HAP-1 (cell line): Measurements from ENCODE around the gene HMG20B.
"Not testable (repeated sequence)": the region's sequence is repeated elsewhere in the genome, so short reads cannot be mapped to it uniquely, and the experiment has no call there.

ENCODE experiments used
- DNase-seq, 2 experiments: peaks; one replicate each; pipeline ENCODE4 v3.0.0-alpha.2; 2016 to 2020; ENCODE audit warnings: low spot score in 2 of 2
- H3K27me3 ChIP-seq: fragments of 250-450 bp; sonication (Bioruptor Pico); 2 replicates; pipeline ENCODE4 v1.5.1; 2020; ENCODE audit warnings: low read depth, mild to moderate bottlenecking, moderate library complexity
- H3K36me3 ChIP-seq: fragments of 250-450 bp; sonication (Bioruptor Pico); replicated peaks from 2 replicates; pipeline ENCODE4 v1.5.1; 2020; ENCODE audit warnings: mild to moderate bottlenecking
- H3K4me1 ChIP-seq: fragments of 250-450 bp; sonication (Bioruptor Pico); 2 replicates; pipeline ENCODE4 v1.5.1; 2020; ENCODE audit warnings: mild to moderate bottlenecking
- H3K4me3 ChIP-seq: fragments of 250-450 bp; sonication (Bioruptor Pico); 2 replicates; pipeline ENCODE4 v1.5.1; 2020; ENCODE audit warnings: mild to moderate bottlenecking, moderate library complexity
- H3K9me3 ChIP-seq: fragments of 250-450 bp; sonication (Bioruptor Pico); 2 replicates; pipeline ENCODE4 v1.5.1; 2020; ENCODE audit warnings: mild to moderate bottlenecking, moderate library complexity
- in situ Hi-C: fragments of 300-500 bp; cut with MboI; formaldehyde crosslinking; loops from 3 replicates; pipeline ENCODE4 v1.14.3; 2020; ENCODE audit warnings: low sequenced_read_pairs, inconsistent platforms, mixed read lengths

HMG20B gene

GRCh38 chr19:3572855-3573161 lies at the start of gene HMG20B:
Gene HMG20B (plus strand): TSS chr19:3572944. CDS start chr19:3573310, 366 bp downstream.
- H3K9me3 ChIP-seq = no peaks in the 10 kb centered on the region
- H3K27me3 ChIP-seq = no peaks in the 10 kb centered on the region
- peaks cover 4% of the 10 kb centered on the region for H3K4me1 ChIP-seq
- DNase-seq = no peak
- peaks cover 22% of the 10 kb centered on the region for H3K36me3 ChIP-seq
- H3K4me3 ChIP-seq = peak within 1 kb of the TSS; percentile 91
- in situ Hi-C loops = no loop called here

GRCh38 chr19:3523361-3524077 lies 49.2 kb upstream of the HMG20B start:
- Histone ChIP-seq H3K9me3 (no peaks in the 10 kb centered on the region), H3K4me1 (no peaks in the 10 kb centered on the region), H3K4me3 (no peak overlapping the region), H3K36me3 (peaks cover 45% of the 10 kb centered on the region), H3K27me3 (no peaks in the 10 kb centered on the region)
- in situ Hi-C loops = no loop called here
- no peak for DNase-seq

GRCh38 chr19:3524078-3524842 lies 48.5 kb upstream of the HMG20B start:
- DNase-seq = no peak
- Histone ChIP-seq H3K9me3 (no peaks in the 10 kb centered on the region), H3K36me3 (peaks cover 45% of the 10 kb centered on the region), H3K4me1 (no peaks in the 10 kb centered on the region), H3K27me3 (no peaks in the 10 kb centered on the region), H3K4me3 (no peak overlapping the region)
- in situ Hi-C loops = no loop called here

GRCh38 chr19:3524904-3525451 lies 47.8 kb upstream of the HMG20B start:
- H3K27me3 ChIP-seq = no peaks in the 10 kb centered on the region
- H3K36me3 ChIP-seq = peaks cover 42% of the 10 kb centered on the region
- no peaks in the 10 kb centered on the region for H3K4me1 ChIP-seq
- in situ Hi-C loops = no loop called here
- no peak for DNase-seq
- no peaks in the 10 kb centered on the region for H3K9me3 ChIP-seq
- no peak overlapping the region for H3K4me3 ChIP-seq

- in situ Hi-C loops = no loop called here
- no peak overlapping the region for H3K4me3 ChIP-seq
- peaks cover 50% of the 10 kb centered on the region for H3K36me3 ChIP-seq
- H3K9me3 ChIP-seq = no peaks in the 10 kb centered on the region
- H3K27me3 ChIP-seq = no peaks in the 10 kb centered on the region
- DNase-seq = no peak
- H3K4me1 ChIP-seq = no peaks in the 10 kb centered on the region
These were observed 46.1 kb upstream of the HMG20B start for GRCh38 chr19:3526507-3527237.

- in situ Hi-C loops = no loop called here
- no peaks in the 10 kb centered on the region for H3K9me3 ChIP-seq
- peaks cover 57% of the 10 kb centered on the region for H3K36me3 ChIP-seq
- DNase-seq = no peak
- no peaks in the 10 kb centered on the region for H3K4me1 ChIP-seq
- H3K4me3 ChIP-seq = no peak overlapping the region
- no peaks in the 10 kb centered on the region for H3K27me3 ChIP-seq
These were observed 45.4 kb upstream of the HMG20B start for GRCh38 chr19:3527238-3527910.

GRCh38 chr19:3528080-3528479 lies 44.7 kb upstream of the HMG20B start:
- in situ Hi-C loops = no loop called here
- Histone ChIP-seq H3K4me1 (no peaks in the 10 kb centered on the region), H3K9me3 (no peaks in the 10 kb centered on the region), H3K36me3 (peaks cover 63% of the 10 kb centered on the region), H3K4me3 (no peak overlapping the region), H3K27me3 (no peaks in the 10 kb centered on the region)
- no peak for DNase-seq

- DNase-seq = no peak
- in situ Hi-C loops = no loop called here
- Histone ChIP-seq H3K9me3 (no peaks in the 10 kb centered on the region), H3K4me3 (no peak overlapping the region), H3K4me1 (no peaks in the 10 kb centered on the region), H3K36me3 (peaks cover 63% of the 10 kb centered on the region), H3K27me3 (no peaks in the 10 kb centered on the region)
These were observed 44.1 kb upstream of the HMG20B start for GRCh38 chr19:3528539-3529211.

GRCh38 chr19:3529299-3529698 lies 43.4 kb upstream of the HMG20B start:
- H3K9me3 ChIP-seq, H3K27me3 ChIP-seq, in situ Hi-C loops, H3K4me3 ChIP-seq, DNase-seq, H3K4me1 ChIP-seq: not testable (repeated sequence)
- peaks cover 61% of the 10 kb centered on the region for H3K36me3 ChIP-seq

GRCh38 chr19:3530389-3530788 lies 42.4 kb upstream of the HMG20B start:
- no peaks in the 10 kb centered on the region for H3K9me3 ChIP-seq
- H3K27me3 ChIP-seq = no peaks in the 10 kb centered on the region
- no peak overlapping the region for H3K4me3 ChIP-seq
- H3K4me1 ChIP-seq = no peaks in the 10 kb centered on the region
- no peak for DNase-seq
- peaks cover 66% of the 10 kb centered on the region for H3K36me3 ChIP-seq
- in situ Hi-C loops = no loop called here

- in situ Hi-C loops = no loop called here
- H3K27me3 ChIP-seq = no peaks in the 10 kb centered on the region
- no peak for DNase-seq
- no peak overlapping the region for H3K4me3 ChIP-seq
- peaks cover 64% of the 10 kb centered on the region for H3K36me3 ChIP-seq
- H3K4me1 ChIP-seq = no peaks in the 10 kb centered on the region
- H3K9me3 ChIP-seq = no peaks in the 10 kb centered on the region
These were observed 41.0 kb upstream of the HMG20B start for GRCh38 chr19:3531716-3532115.

- Histone ChIP-seq H3K4me1 (no peaks in the 10 kb centered on the region), H3K36me3 (peaks cover 59% of the 10 kb centered on the region), H3K4me3 (no peak overlapping the region), H3K9me3 (no peaks in the 10 kb centered on the region), H3K27me3 (no peaks in the 10 kb centered on the region)
- no peak for DNase-seq
- in situ Hi-C loops = no loop called here
These were observed 40.5 kb upstream of the HMG20B start for GRCh38 chr19:3532154-3532786.

- no peak overlapping the region for H3K4me3 ChIP-seq
- in situ Hi-C loops = no loop called here
- DNase-seq = no peak
- peaks cover 57% of the 10 kb centered on the region for H3K36me3 ChIP-seq
- no peaks in the 10 kb centered on the region for H3K4me1 ChIP-seq
- no peaks in the 10 kb centered on the region for H3K9me3 ChIP-seq
- no peaks in the 10 kb centered on the region for H3K27me3 ChIP-seq
These were observed 39.7 kb upstream of the HMG20B start for GRCh38 chr19:3533033-3533432.
